ENCODE data around the gene C6orf58.
"Not testable (repeated sequence)": the region's sequence is repeated elsewhere in the genome, so short reads cannot be mapped to it uniquely, and the experiment has no call there.

C6orf58 gene

DNA sequence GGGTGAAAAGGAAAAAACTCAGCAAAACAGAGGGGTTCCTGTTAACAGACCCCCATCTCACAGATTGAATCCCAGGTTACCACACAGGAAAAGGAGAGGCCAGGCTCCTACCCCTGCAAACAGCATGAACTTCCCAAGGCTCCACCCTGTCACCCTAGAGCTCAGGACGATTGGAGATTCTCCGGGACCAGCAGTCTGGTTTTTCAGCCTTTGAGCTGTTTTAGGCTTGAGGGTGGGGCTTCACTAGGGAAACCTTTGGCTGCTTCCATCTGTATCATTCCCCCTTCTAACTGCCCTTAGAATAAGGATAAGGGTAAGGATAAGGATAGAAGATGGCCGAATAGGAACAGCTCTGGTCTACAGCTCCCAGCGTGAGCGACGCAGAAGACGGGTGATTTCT lies 16.0 kb downstream of the C6orf58 start:
- H3K36me3 ChIP-seq (replicated peaks) = no peaks in the 10 kb centered on the region
- no peaks in the 10 kb centered on the region for H3K27me3 ChIP-seq (replicated peaks)
- TF ChIP-seq, protein P1, sequence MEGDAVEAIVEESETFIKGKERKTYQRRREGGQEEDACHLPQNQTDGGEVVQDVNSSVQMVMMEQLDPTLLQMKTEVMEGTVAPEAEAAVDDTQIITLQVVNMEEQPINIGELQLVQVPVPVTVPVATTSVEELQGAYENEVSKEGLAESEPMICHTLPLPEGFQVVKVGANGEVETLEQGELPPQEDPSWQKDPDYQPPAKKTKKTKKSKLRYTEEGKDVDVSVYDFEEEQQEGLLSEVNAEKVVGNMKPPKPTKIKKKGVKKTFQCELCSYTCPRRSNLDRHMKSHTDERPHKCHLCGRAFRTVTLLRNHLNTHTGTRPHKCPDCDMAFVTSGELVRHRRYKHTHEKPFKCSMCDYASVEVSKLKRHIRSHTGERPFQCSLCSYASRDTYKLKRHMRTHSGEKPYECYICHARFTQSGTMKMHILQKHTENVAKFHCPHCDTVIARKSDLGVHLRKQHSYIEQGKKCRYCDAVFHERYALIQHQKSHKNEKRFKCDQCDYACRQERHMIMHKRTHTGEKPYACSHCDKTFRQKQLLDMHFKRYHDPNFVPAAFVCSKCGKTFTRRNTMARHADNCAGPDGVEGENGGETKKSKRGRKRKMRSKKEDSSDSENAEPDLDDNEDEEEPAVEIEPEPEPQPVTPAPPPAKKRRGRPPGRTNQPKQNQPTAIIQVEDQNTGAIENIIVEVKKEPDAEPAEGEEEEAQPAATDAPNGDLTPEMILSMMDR (IDR thresholded peaks at IDR 0.05; ENCODE audit: low read depth, low read length, missing control alignments) = no peak
- DNase-seq = no peak
- H3K27ac ChIP-seq = no peak overlapping the region
- in situ Hi-C loops (cut with HindIII; ENCODE audit: low pct_ligation_motif_present, low sequenced_read_pairs) = no loop called here
- no peak overlapping the region for H3K4me3 ChIP-seq (ENCODE audit: low read depth, low read length)

DNA sequence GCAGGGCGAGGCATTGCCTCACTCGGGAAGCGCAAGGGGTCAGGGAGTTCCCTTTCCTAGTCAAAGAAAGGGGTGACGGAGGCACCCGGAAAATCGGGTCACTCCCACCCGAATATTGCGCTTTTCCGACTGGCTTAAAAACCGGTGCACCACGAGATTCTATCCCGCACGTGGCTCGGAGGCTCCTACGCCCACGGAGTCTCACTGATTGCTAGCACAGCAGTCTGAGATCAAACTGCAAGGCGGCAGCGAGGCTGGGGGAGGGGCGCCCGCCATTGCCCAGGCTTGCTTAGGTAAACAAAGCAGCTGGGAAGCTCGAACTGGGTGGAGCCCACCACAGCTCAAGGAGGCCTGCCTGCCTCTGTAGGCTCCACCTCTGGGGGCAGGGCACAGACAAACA lies 16.5 kb downstream of the C6orf58 start:
- H3K36me3 ChIP-seq (replicated peaks); H3K4me3 ChIP-seq (ENCODE audit: low read depth, low read length); DNase-seq; H3K27ac ChIP-seq; H3K27me3 ChIP-seq (replicated peaks); in situ Hi-C loops (cut with HindIII; ENCODE audit: low pct_ligation_motif_present, low sequenced_read_pairs): not testable (repeated sequence)

DNA sequence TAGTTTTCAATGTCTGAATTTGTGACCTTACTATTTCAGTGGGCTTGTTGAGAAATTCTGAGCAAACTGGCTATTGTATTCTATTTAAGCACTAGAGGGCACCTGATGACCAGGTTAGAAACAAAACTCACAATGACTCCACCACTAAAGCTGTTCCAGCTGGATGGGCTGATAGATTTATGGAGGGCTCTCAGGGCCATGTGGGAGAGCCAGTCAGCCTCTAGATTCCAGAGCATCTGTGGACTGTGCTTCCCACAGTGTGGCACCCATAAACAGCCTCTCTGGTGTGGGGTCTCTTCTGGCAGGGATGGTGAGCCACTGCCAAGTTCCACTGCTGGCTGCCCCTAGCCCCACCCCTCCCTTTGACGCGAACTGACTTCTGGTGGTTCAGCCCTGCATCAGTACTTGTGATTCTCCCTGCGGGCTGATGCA lies 29.2 kb downstream of the C6orf58 start:
- H3K27ac ChIP-seq = no peak overlapping the region
- TF ChIP-seq, protein P1 (IDR thresholded peaks at IDR 0.05; ENCODE audit: low read depth, low read length, missing control alignments) = peak; percentile 47
- H3K36me3 ChIP-seq (replicated peaks) = no peaks in the 10 kb centered on the region
- in situ Hi-C loops (cut with HindIII; ENCODE audit: low pct_ligation_motif_present, low sequenced_read_pairs) = no loop called here
- peak; percentile 44 for DNase-seq
- no peaks in the 10 kb centered on the region for H3K27me3 ChIP-seq (replicated peaks)
- no peak overlapping the region for H3K4me3 ChIP-seq (ENCODE audit: low read depth, low read length)

DNA sequence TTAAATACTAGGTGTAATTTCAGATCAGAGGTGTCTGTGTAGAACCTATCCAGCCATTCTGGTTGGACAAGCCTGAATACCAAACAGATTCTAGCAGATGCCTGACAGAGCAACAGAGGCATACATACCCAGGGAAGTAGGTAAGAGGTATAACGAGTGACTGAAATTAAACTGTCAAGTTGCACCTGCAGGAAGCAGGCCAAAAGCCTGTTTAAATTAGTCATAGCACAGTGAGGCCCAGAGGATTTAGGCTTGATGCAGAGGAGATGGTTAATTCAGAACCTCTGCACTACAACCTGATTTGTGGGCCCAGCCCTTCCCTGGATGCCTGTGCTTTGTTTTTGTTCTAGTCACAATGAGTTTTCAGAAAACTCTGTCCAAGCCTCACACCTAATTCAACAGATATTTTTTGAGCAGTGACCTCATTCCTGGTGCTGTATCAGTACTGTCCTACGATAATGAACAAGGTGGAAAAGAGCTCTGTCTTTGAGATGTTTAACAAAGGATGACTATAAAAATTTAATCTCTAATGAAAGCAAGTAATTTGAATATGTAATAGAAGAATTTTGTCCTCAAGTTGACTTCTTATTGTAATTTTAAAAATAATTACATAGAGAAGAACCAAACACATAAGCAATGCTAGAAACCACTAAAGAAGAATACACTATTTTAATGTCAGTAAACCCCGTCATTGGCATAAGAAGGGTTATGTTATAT lies 31.7 kb downstream of the C6orf58 start:
- no peaks in the 10 kb centered on the region for H3K36me3 ChIP-seq (replicated peaks)
- DNase-seq = no peak
- no peak overlapping the region for H3K4me3 ChIP-seq (ENCODE audit: low read depth, low read length)
- H3K27ac ChIP-seq = no peak overlapping the region
- H3K27me3 ChIP-seq (replicated peaks) = no peaks in the 10 kb centered on the region
- in situ Hi-C loops (cut with HindIII; ENCODE audit: low pct_ligation_motif_present, low sequenced_read_pairs) = no loop called here
- TF ChIP-seq, protein P1 (IDR thresholded peaks at IDR 0.05; ENCODE audit: low read depth, low read length, missing control alignments) = no peak

DNA sequence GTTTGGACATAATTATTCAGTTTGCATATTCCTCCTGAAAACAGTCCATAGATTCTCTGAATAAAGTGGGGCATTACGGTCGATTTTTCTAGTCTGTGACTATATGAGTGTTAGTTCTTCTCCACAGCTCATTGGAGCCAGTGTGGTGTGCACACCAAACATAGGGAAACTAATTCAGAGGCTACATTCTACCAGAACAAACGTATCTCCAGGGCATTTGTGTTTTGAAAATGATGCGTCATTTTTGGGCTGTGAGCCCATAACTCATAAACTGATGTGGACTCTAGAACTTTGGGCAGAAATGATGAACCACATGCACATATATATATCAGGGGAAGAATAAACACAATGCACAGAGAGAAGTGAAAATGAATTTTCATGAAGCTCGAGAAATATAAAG lies 41.8 kb downstream of the C6orf58 start:
- Histone ChIP-seq H3K27ac (no peak overlapping the region), H3K4me3 (ENCODE audit: low read depth, low read length) (no peak overlapping the region), H3K27me3 (replicated peaks) (no peaks in the 10 kb centered on the region), H3K36me3 (replicated peaks) (no peaks in the 10 kb centered on the region)
- no peak for DNase-seq
- in situ Hi-C loops (cut with HindIII; ENCODE audit: low pct_ligation_motif_present, low sequenced_read_pairs) = no loop called here
- TF ChIP-seq, protein P1 (IDR thresholded peaks at IDR 0.05; ENCODE audit: low read depth, low read length, missing control alignments) = no peak

DNA sequence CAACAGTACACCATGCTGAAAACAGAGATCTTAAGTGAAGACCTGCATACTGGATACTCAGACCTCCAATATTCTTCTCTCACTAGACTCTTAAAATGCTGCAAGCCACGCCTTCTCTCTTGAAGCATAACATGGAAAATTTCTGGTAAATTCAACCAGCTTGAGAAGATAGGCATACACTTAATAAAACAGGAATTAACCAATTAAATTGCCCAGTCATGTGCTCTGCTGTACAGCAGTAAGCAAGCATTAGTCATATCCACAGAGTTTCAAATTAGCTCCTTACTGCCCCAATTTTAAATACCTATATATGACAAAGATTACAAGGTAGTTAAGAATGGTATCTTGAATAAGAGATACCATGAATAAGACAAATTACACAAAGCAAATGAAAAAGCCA lies 53.8 kb downstream of the C6orf58 start:
- H3K27ac ChIP-seq = no peak overlapping the region
- no peak for DNase-seq
- no peak overlapping the region for H3K4me3 ChIP-seq (ENCODE audit: low read depth, low read length)
- no peaks in the 10 kb centered on the region for H3K27me3 ChIP-seq (replicated peaks)
- in situ Hi-C loops (cut with HindIII; ENCODE audit: low pct_ligation_motif_present, low sequenced_read_pairs) = no loop called here
- TF ChIP-seq, protein P1 (IDR thresholded peaks at IDR 0.05; ENCODE audit: low read depth, low read length, missing control alignments) = no peak
- no peaks in the 10 kb centered on the region for H3K36me3 ChIP-seq (replicated peaks)

All from brain microvascular endothelial cell (primary cell).